Body of pancreas (tissue), 4 donors: ENCODE measurements around the gene GPS1.

Source experiments
- CTCF ChIP-seq, 7 experiments: fragments of 450-650 bp in 4 of 7; fragments of 200-600 bp in 3 of 7; sonication (generic) in 3 of 7; IDR thresholded peaks; one replicate each; pipeline ENCODE4 v1.5.1; 2016 to 2019; ENCODE audit warnings: antibody characterized with exemption in 7 of 7
- POLR2A ChIP-seq, 3 donors: fragments of 450-650 bp; IDR thresholded peaks; one replicate each; pipeline ENCODE4 v1.6.1; 2016; ENCODE audit warnings: antibody characterized with exemption in 3 of 3, mild to moderate bottlenecking in 2 of 3

- TF ChIP-seq CTCF (IDR thresholded peaks at IDR 0.05) = peak; percentile 89 to 98 (median 96)
- no peak for TF ChIP-seq POLR2A (IDR thresholded peaks at IDR 0.05)
These were observed 21.0 kb upstream of the GPS1 start for GRCh38 chr17:82030470-82031302.
